Adrenal gland (tissue), 12 donors: ENCODE data around the gene CTDSPL. TPM values are rescaled to one million over a fixed set of nuclear protein-coding genes. Genes with fewer than 3 reads are reported as not detected.
A peak's percentile ranks its signal among the peaks of the same experiment; 100 is the strongest.

ENCODE experiments used
- DNase-seq, 7 donors: peaks; one replicate each; pipeline ENCODE4 v3.0.0-alpha.2; 2019 to 2020
- H3K27ac ChIP-seq, 5 donors: fragments of 200-600 bp; sonication (generic) in 4 of 5; 1 replicate in 3 of 5; 2 replicates in 2 of 5; pipeline versions ENCODE4 v1.5.1 to v1.8.0; 2016 to 2020; ENCODE audit warnings: mild to moderate bottlenecking in 1 of 5
- H3K27me3 ChIP-seq: fragments of 200-600 bp; 2 replicates; pipeline ENCODE4 v1.8.0; 2021
- H3K36me3 ChIP-seq, 2 donors: fragments of 200-600 bp; replicated peaks in 1 of 2; 1 replicate in 1 of 2; 2 replicates in 1 of 2; pipeline versions ENCODE4 v1.5.1 to v1.8.0; 2018 to 2022
- H3K4me1 ChIP-seq, 2 donors: fragments of 200-600 bp; replicated peaks in 1 of 2; 1 replicate in 1 of 2; 2 replicates in 1 of 2; pipeline versions ENCODE4 v1.5.1 to v1.8.0; 2018 to 2021
- H3K4me3 ChIP-seq, 4 donors: fragments of 200-600 bp; sonication (generic) in 3 of 4; one replicate each; pipeline ENCODE4 v1.5.1; 2016 to 2018
- H3K9me3 ChIP-seq, 3 donors: fragments of 200-600 bp; sonication (generic) in 1 of 3; replicated peaks in 1 of 3; 1 replicate in 2 of 3; 2 replicates in 1 of 3; pipeline versions ENCODE4 v1.5.1 to v1.8.0; 2016 to 2021
- CTCF ChIP-seq, 6 experiments: fragments of 450-650 bp in 4 of 6; fragments of 200-600 bp in 2 of 6; sonication (generic) in 1 of 6; IDR thresholded peaks; 1 replicate in 5 of 6; 2 replicates in 1 of 6; pipeline versions ENCODE4 v1.5.1 to v1.8.0; 2016 to 2021; ENCODE audit warnings: antibody characterized with exemption in 6 of 6, mild to moderate bottlenecking in 2 of 6, moderate library complexity in 1 of 6
- POLR2A ChIP-seq, 2 donors: fragments of 450-650 bp; IDR thresholded peaks; one replicate each; pipeline ENCODE4 v1.6.1; 2017; ENCODE audit warnings: antibody characterized with exemption in 2 of 2, mild to moderate bottlenecking in 2 of 2, moderate library complexity in 1 of 2
- WGBS, 4 donors: extraction: QIAGEN DNeasy Blood & Tissue Kit in 2 of 4; methylation state at CpG; one replicate each; pipeline versions ENCODE4 v1.1.5 to v1.1.7; 2013 to 2017; 5-methylcytosine and 5-hydroxymethylcytosine counted together
- intact Hi-C, 2 donors: fragments of 100-400 bp; cut with DNase I; formaldehyde crosslinking; loops; one replicate each; pipeline versions ENCODE4 v1.14.1 to v1.15.0; 2022 to 2023
- polyA plus RNA-seq, 3 donors: library from polyadenylated mRNA; stranded (reverse); fragments of 200-250 nt in 2 of 3; fragments of 350-450 nt in 1 of 3; fragmentation: Illumina TruSeq in 1 of 3; extraction: RNeasy Lipid Tissue Mini Kit (QIAGEN cat#74804) in 1 of 3; gene quantifications; one replicate each; pipeline ENCODE4 v1.2.3, GENCODE V29; 2013 to 2014
- total RNA-seq, 9 donors: library from RNA; depleted of rRNA in 4 of 9; stranded (reverse); fragments of >200 nt in 4 of 9; fragments of 120-200 nt in 1 of 9; fragmentation: NEBNext Ultra II Directional in 1 of 9; extraction: Animal tissue kit (Norgen Biotek cat#: 25700) in 1 of 9; gene quantifications; one replicate each; pipeline versions ENCODE4 v1.1.0 to v1.2.4, GENCODE V29; 2013 to 2023
- donor health status: healthy with polysubstance abuse.
- donor health status: Bipolar disorder and iron deficiency.
- donor health status: DM: yes; HTN: yes; CAD: no.
- donor health status: DM: no; HTN: no; CAD: no.
- donor health status: DM: no; HTN: no; CAD: no.
- donor health status: DM: yes; HTN: yes; CAD: no.

The CTDSPL gene
- total and polyA plus RNA-seq, 12 donors, result 6.4 to 27.7 (median 16.0) TPM

- no peaks in the 10 kb centered on the region for H3K4me1 ChIP-seq
- intact Hi-C loops, result no loop called here
- H3K36me3 ChIP-seq, result no peaks in the 10 kb centered on the region
- TF ChIP-seq CTCF (IDR thresholded peaks at IDR 0.05) (no peak), POLR2A (IDR thresholded peaks at IDR 0.05) (no peak)
- H3K27ac ChIP-seq, result no peak overlapping the region
- 92 to 100% (median 94%) methylated on average over 1 of the region's 1 CpG for WGBS, 4 donors
- no peaks in the 10 kb centered on the region for H3K27me3 ChIP-seq
- H3K4me3 ChIP-seq, result no peak overlapping the region
- DNase-seq, result no peak
- no peaks in the 10 kb centered on the region for H3K9me3 ChIP-seq
Measured at GRCh38 chr3:37836589-37836988, 25.1 kb upstream of the CTDSPL start.

- H3K27me3 ChIP-seq, result no peaks in the 10 kb centered on the region
- H3K4me1 ChIP-seq, result no peaks in the 10 kb centered on the region
- DNase-seq, result no peak
- TF ChIP-seq CTCF (IDR thresholded peaks at IDR 0.05), result no peak
- TF ChIP-seq POLR2A (IDR thresholded peaks at IDR 0.05), result no peak
- H3K27ac ChIP-seq, result no peak overlapping the region
- intact Hi-C loops, result no loop called here
- no peaks in the 10 kb centered on the region for H3K9me3 ChIP-seq
- no peaks in the 10 kb centered on the region for H3K36me3 ChIP-seq
- 57 to 74% (median 69%) methylated on average over 4 of the region's 4 CpGs for WGBS, 4 donors
- no peak overlapping the region for H3K4me3 ChIP-seq
Measured at GRCh38 chr3:37847689-37848088, 14.0 kb upstream of the CTDSPL start.

GRCh38 chr3:37849146-37849923, 12.3 kb upstream of the CTDSPL start:
- TF ChIP-seq POLR2A (IDR thresholded peaks at IDR 0.05) (no peak), CTCF (IDR thresholded peaks at IDR 0.05) (no peak)

DNA sequence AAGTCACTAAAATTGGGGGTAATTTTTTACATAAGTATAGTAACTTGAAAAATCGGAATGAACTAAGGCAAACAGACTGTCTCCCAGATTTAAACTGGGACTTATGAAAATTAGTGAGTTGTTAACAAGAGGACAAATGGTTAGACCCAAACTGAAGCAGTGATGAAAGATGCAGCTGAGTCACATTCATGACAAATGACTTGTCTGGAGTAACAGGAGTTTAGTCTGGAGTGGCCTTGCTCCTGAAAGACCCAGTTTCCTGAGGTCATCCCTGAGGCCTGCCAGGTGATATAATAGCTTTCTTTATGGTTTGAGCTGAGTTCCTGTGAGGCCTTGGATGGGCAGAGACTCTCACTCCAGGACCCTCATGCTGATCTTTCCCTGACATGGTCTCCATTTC, 9.6 kb upstream of the CTDSPL start:
- no peak overlapping the region for H3K27ac ChIP-seq
- no peaks in the 10 kb centered on the region for H3K4me1 ChIP-seq
- H3K4me3 ChIP-seq, result no peak overlapping the region
- peak; percentile 44 to 85 (median 73) for DNase-seq
- intact Hi-C loops, result no loop called here
- H3K9me3 ChIP-seq, result no peaks in the 10 kb centered on the region
- H3K36me3 ChIP-seq, result no peaks in the 10 kb centered on the region
- no peaks in the 10 kb centered on the region for H3K27me3 ChIP-seq
- WGBS, 4 donors, result 57 to 70% (median 61%) methylated on average over 1 of the region's 1 CpG
- TF ChIP-seq POLR2A (IDR thresholded peaks at IDR 0.05), result no peak
- no peak for TF ChIP-seq CTCF (IDR thresholded peaks at IDR 0.05)

More at GRCh38 chr3:37849146-37849923, 12.3 kb upstream of the CTDSPL start:
- H3K27me3 ChIP-seq, result no peaks in the 10 kb centered on the region
- H3K4me3 ChIP-seq, result no peak overlapping the region
- no peak overlapping the region for H3K27ac ChIP-seq
- no peaks in the 10 kb centered on the region for H3K4me1 ChIP-seq
- H3K9me3 ChIP-seq, result no peaks in the 10 kb centered on the region
- 89 to 94% (median 92%) methylated on average over 10 to 11 of the region's 11 CpGs for WGBS, 4 donors
- intact Hi-C loops, result no loop called here
- no peaks in the 10 kb centered on the region for H3K36me3 ChIP-seq
- peak in 2 of 7 donors; percentile 39 to 42 for DNase-seq
